CD4-positive, alpha-beta T cell treated with Interleukin-15 for 4 hours (primary cell): ENCODE measurements around the gene NBPF20.
"Not testable (repeated sequence)": the region's sequence is repeated elsewhere in the genome, so short reads cannot be mapped to it uniquely, and the experiment has no call there.

ENCODE experiments used
- DNase-seq: peaks from one replicate; pipeline ENCODE4 v3.0.0-alpha.2; 2020; ENCODE audit warnings: low spot score

Gene NBPF20

DNA sequence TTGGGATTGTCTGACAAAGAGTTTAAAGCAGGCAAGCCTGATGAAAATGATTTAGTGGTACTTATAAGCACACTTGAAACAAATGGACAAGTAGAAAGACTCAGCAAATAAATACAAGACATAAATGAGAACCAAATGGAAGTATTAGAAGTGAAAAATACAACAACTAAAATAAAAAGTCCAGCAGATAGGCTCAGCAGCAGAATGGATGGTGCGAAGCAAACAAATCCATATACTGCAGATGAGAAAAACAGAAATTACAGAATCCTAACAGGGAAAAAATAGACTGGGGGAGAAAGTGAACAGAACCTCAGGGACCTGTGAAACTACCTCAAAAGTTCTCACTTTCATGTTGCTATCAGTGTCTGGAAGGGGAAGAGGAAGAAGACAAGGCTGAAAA lies 3.9 kb upstream of the NBPF20 start:
- not testable (repeated sequence) for DNase-seq

GRCh38 chr1:145424612-145425435 lies 579 bp downstream of the NBPF20 start:
- peak; percentile 49 for DNase-seq

DNA sequence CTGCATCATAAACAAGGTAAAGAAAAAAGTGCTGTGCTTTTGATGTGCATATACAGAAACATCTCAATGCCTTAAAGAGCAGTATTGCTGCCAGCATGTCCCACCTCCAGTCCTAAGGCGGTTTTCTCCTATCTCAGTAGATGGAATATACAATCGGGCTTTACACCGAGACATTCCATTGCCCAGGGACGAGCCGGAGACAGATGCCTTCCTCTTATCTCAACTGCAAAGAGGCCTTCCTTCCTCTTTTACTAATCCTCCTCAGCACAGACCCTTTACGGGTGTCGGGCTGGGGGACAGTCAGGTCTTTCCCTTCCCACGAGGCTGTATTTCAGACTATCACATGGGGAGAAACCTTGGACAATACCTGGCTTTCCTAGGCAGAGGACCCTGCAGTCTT lies 10.3 kb downstream of the NBPF20 start:
- not testable (repeated sequence) for DNase-seq

- not testable (repeated sequence) for DNase-seq
Observed at GRCh38 chr1:145407266-145407665, 18.1 kb downstream of the NBPF20 start.

- not testable (repeated sequence) for DNase-seq
Observed at GRCh38 chr1:145404949-145405348, 20.5 kb downstream of the NBPF20 start.

GRCh38 chr1:145400701-145401100 lies 24.7 kb downstream of the NBPF20 start:
- DNase-seq, result not testable (repeated sequence)
